Epidermal melanocyte (primary cell): ENCODE results near the gene MEIS2.

ENCODE experiments used
- DNase-seq: peaks from one replicate; pipeline ENCODE4 v3.0.0; 2011; ENCODE audit warnings: low spot score; ENCODE audit not compliant: insufficient read length

MEIS2 gene

GRCh38 chr15:36901012-36901411, 199.3 kb downstream of the MEIS2 start:
- DNase-seq, result no peak

- no peak for DNase-seq
Measured at GRCh38 chr15:36899696-36900095, 200.7 kb downstream of the MEIS2 start.

DNA sequence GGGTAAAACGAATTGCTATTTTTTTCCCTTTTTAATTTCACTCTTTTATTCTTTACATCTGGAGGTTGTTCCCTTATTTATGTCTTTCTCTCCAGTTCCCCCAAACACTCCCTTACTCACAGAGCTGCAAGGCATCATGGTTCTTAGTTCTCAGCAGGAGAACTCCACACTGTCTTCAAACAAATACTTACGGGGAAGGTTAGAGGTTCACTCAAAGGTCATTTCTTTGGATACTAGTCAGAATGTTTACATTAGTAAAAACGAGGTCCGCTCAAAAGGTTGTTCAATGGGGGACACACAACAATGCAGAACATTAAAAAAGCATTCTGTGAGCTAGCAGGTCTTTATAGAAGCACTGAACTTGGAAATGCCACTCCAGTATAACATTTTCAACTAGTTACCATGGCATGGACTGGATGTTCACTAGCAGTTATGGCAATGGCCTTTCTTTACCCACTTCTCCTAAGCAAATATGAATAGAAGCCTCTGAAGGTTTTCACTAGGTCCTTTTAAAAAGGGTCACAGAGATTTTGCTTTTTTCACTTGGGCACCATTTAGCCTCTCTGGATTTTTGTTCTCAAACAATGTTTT, 201.7 kb downstream of the MEIS2 start:
- no peak for DNase-seq

GRCh38 chr15:36897834-36898233, 202.5 kb downstream of the MEIS2 start:
- DNase-seq, result no peak

DNA sequence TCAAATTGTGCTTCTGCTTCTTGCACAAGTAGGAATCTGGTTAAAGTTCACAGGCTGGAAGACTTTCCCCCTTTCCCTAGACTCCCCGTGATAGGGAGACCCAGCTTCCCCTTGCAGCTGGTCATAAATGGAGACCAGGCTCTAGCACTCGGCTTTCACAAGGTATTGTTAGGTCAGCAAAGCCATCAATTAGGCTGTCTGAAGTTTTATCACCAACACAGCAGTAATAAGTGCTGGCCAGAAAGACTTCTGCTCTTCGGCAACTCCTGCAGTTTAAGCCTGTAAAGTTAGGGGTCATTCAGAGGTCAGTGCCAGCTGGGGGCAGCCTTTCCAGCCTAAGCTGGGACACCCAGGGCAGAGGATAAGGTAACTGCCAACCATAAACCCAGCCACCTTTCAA, 203.4 kb downstream of the MEIS2 start:
- DNase-seq, result no peak

DNA sequence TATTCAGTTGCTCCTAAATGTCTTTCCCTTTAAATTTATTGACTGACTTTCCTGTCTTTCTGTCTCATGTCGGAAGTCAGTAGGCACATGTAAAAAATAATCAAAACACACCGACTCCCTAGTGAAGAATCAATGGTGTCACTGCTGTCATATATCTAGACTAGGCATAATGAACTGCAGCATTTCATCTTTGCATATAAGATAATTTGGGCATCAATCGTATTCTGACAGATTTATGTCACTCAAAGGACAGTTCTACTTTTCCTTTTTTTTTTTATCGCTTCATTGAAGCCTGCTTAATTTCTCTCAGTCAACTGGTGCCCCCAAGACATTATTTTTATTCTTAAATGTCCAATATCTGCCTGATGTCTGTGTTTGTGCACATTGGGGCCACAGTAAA, 206.3 kb downstream of the MEIS2 start:
- DNase-seq, result no peak

GRCh38 chr15:36893276-36893675, 207.1 kb downstream of the MEIS2 start:
- DNase-seq, result no peak

- no peak for DNase-seq
Measured at GRCh38 chr15:36888011-36888992, 212.0 kb downstream of the MEIS2 start.

- DNase-seq, result no peak
Measured at GRCh38 chr15:36887214-36887961, 213.0 kb downstream of the MEIS2 start.

DNA sequence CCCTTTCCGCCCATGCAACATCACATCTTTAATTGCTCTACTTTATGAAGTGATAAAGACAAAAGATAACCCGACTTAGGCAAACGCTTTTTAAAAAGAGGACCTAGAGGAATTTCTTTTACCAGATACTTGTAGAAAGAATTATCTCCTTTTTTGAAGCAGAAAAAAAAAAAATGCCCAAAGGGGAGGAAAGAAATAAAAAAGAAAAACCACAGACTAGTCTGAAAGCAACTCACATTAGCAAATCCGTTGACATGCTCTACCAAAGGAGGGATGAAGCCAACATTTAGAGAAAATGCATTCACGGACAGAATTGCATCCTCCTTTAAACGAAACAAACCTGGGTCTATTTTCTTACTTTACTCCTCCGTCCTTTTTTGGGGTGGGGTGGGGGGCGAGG, 213.6 kb downstream of the MEIS2 start:
- DNase-seq, result no peak

DNA sequence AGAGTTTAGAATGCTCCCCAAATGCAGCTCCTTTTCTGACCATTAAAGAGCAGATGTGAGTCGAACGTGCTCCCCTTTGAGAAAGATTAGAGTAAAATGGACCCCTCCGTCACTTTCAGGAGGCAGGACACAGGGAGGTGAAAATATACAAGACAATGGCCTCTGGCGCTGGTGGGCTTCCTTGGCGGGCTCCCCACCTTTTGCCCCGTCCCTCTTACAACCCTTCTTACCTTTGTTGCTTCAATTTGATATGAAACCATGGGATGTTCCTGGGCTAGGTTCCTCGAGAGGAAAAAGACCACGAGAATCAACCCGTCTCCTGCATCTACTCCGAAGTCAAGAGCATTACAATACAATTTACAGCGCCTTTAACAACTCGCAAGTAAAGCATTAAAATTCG, 214.2 kb downstream of the MEIS2 start:
- DNase-seq, result no peak

- no peak for DNase-seq
Measured at GRCh38 chr15:36885771-36886170, 214.6 kb downstream of the MEIS2 start.

- DNase-seq, result no peak
Measured at GRCh38 chr15:36884936-36885635, 215.3 kb downstream of the MEIS2 start.

DNA sequence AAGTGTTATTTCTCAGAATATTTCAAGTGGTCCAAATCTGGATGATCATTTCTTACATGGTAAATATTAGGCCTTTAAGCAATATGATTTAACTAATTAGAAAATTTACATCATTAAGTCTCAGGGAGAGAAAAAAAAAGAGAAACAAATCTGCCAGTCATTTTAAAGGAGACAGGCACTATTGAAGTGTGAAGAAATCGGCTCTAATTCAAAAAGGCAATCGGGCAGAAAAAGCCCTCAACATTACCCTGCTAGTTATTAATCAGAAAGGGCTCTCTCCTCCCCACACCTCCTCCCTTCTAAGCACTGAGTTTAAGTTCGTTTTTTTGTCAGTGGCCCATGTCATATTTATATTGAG, 215.9 kb downstream of the MEIS2 start:
- no peak for DNase-seq

- DNase-seq, result peak; percentile 46
Measured at GRCh38 chr15:36883713-36884517, 216.4 kb downstream of the MEIS2 start.

GRCh38 chr15:36882487-36883131, 217.7 kb downstream of the MEIS2 start:
- DNase-seq, result no peak

DNA sequence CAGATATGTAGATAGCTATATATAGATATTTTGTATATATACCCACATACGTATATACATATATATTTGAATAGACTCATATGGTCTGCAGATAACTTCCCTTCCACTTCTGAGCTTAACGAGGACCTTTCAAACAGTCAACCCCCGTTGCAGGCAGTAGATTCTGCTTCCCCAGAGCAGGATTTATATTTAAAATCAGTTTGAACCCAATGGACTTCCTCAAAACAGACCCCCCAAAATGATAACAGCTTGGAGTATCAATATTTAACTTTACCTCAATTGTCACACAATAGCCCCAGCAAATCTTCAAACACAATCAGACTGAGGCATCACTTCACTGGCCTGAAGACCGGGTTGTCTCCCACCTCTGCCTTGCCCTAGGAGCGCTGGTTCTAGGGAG, 218.3 kb downstream of the MEIS2 start:
- DNase-seq, result no peak

GRCh38 chr15:36881516-36881915, 218.8 kb downstream of the MEIS2 start:
- DNase-seq, result no peak

GRCh38 chr15:36880913-36881460, 219.4 kb downstream of the MEIS2 start:
- no peak for DNase-seq
